Measurements from ENCODE around the gene CDH12. TPM values are rescaled to one million over a fixed set of nuclear protein-coding genes. Genes with fewer than 3 reads are reported as not detected.
"Not testable (repeated sequence)": the region's sequence is repeated elsewhere in the genome, so short reads cannot be mapped to it uniquely, and the experiment has no call there.

Gene CDH12
- polyA plus RNA-seq, 3 donors, result 6.0 to 6.2 (median 6.1) TPM

- not testable (repeated sequence) for DNase-seq
These were observed 696.2 kb downstream of the CDH12 start for GRCh38 chr5:22156953-22157352.

- DNase-seq, result not testable (repeated sequence)
These were observed 698.4 kb downstream of the CDH12 start for GRCh38 chr5:22154779-22155178.

GRCh38 chr5:22151801-22152200 lies 701.3 kb downstream of the CDH12 start:
- not testable (repeated sequence) for DNase-seq

GRCh38 chr5:22140418-22140817 lies 712.7 kb downstream of the CDH12 start:
- not testable (repeated sequence) for DNase-seq

GRCh38 chr5:22139662-22140300 lies 713.4 kb downstream of the CDH12 start:
- not testable (repeated sequence) for DNase-seq

GRCh38 chr5:22111320-22111719 lies 741.8 kb downstream of the CDH12 start:
- no peak for DNase-seq

- DNase-seq, result no peak
These were observed 743.8 kb downstream of the CDH12 start for GRCh38 chr5:22109315-22109714.

GRCh38 chr5:22108545-22108944 lies 744.6 kb downstream of the CDH12 start:
- DNase-seq, result no peak

- DNase-seq, result no peak
These were observed 750.3 kb downstream of the CDH12 start for GRCh38 chr5:22102823-22103359.

- no peak for DNase-seq
These were observed 764.6 kb downstream of the CDH12 start for GRCh38 chr5:22088517-22088916.

- DNase-seq, result no peak
These were observed 773.6 kb downstream of the CDH12 start for GRCh38 chr5:22079566-22079965.

- DNase-seq, result no peak
These were observed 774.1 kb downstream of the CDH12 start for GRCh38 chr5:22079002-22079401.

- no peak for DNase-seq
These were observed 776.6 kb downstream of the CDH12 start for GRCh38 chr5:22076586-22076985.

GRCh38 chr5:22070186-22070728 lies 782.9 kb downstream of the CDH12 start:
- DNase-seq, result no peak

GRCh38 chr5:22063717-22064116 lies 789.4 kb downstream of the CDH12 start:
- DNase-seq, result no peak

- no peak for DNase-seq
These were observed 794.5 kb downstream of the CDH12 start for GRCh38 chr5:22058620-22059019.

- no peak for DNase-seq
These were observed 796.1 kb downstream of the CDH12 start for GRCh38 chr5:22057012-22057411.

- DNase-seq, result no peak
These were observed 796.5 kb downstream of the CDH12 start for GRCh38 chr5:22056601-22057000.

- DNase-seq, result no peak
These were observed 799.9 kb downstream of the CDH12 start for GRCh38 chr5:22053195-22053594.

GRCh38 chr5:22051881-22052280 lies 801.3 kb downstream of the CDH12 start:
- no peak for DNase-seq

- no peak for DNase-seq
These were observed 802.2 kb downstream of the CDH12 start for GRCh38 chr5:22050931-22051330.

- no peak for DNase-seq
These were observed 808.9 kb downstream of the CDH12 start for GRCh38 chr5:22044229-22044628.

GRCh38 chr5:22036061-22036460 lies 817.1 kb downstream of the CDH12 start:
- no peak for DNase-seq

GRCh38 chr5:22033066-22033465 lies 820.1 kb downstream of the CDH12 start:
- no peak for DNase-seq
